ENCODE data around the gene IFNK. TPM values are rescaled to one million over a fixed set of nuclear protein-coding genes. Genes with fewer than 3 reads are reported as not detected.

IFNK gene
- total RNA-seq, 4 donors from 2014 or later: not detected

- Histone ChIP-seq H3K4me3 (no peak overlapping the region), H3K9me3 (no peaks in the 10 kb centered on the region), H3K27me3 (no peaks in the 10 kb centered on the region), H3K36me3 (no peaks in the 10 kb centered on the region), H3K4me1 (no peaks in the 10 kb centered on the region), H3K27ac (no peak overlapping the region)
- DNase-seq: no peak
- TF ChIP-seq CTCF (IDR thresholded peaks at IDR 0.05) (no peak), POLR2A (IDR thresholded peaks at IDR 0.05) (no peak)
- intact Hi-C loops (cut with DNase I; ENCODE audit: low total_unique reads): no loop called here
Measured at GRCh38 chr9:27560457-27560856, 36.4 kb downstream of the IFNK start.

- intact Hi-C loops (cut with DNase I; ENCODE audit: low total_unique reads): no loop called here
- no peaks in the 10 kb centered on the region for H3K36me3 ChIP-seq
- no peak for TF ChIP-seq POLR2A (IDR thresholded peaks at IDR 0.05)
- TF ChIP-seq CTCF (IDR thresholded peaks at IDR 0.05): no peak
Measured at GRCh38 chr9:27561685-27562084, 37.6 kb downstream of the IFNK start.

GRCh38 chr9:27563738-27564430 is 39.8 kb downstream of the IFNK start:
- Histone ChIP-seq H3K27ac (peak overlapping the region in 1 of 2 donors; percentile 4), H3K36me3 (no peaks in the 10 kb centered on the region)

More at GRCh38 chr9:27561685-27562084, 37.6 kb downstream of the IFNK start:
- no peak overlapping the region for H3K27ac ChIP-seq
- no peaks in the 10 kb centered on the region for H3K27me3 ChIP-seq
- no peak overlapping the region for H3K4me3 ChIP-seq
- H3K4me1 ChIP-seq: no peaks in the 10 kb centered on the region
- no peak for DNase-seq
- no peaks in the 10 kb centered on the region for H3K9me3 ChIP-seq

GRCh38 chr9:27564670-27565069 is 40.6 kb downstream of the IFNK start:
- TF ChIP-seq CTCF (IDR thresholded peaks at IDR 0.05) (no peak), POLR2A (IDR thresholded peaks at IDR 0.05) (no peak)
- no peak for DNase-seq
- no peaks in the 10 kb centered on the region for H3K36me3 ChIP-seq
- no peak overlapping the region for H3K27ac ChIP-seq
- H3K9me3 ChIP-seq: no peaks in the 10 kb centered on the region
- no peaks in the 10 kb centered on the region for H3K27me3 ChIP-seq
- no peaks in the 10 kb centered on the region for H3K4me1 ChIP-seq
- no peak overlapping the region for H3K4me3 ChIP-seq
- intact Hi-C loops (cut with DNase I; ENCODE audit: low total_unique reads): no loop called here

More at GRCh38 chr9:27563738-27564430, 39.8 kb downstream of the IFNK start:
- TF ChIP-seq CTCF (IDR thresholded peaks at IDR 0.05): no peak
- TF ChIP-seq POLR2A (IDR thresholded peaks at IDR 0.05): no peak
- H3K4me1 ChIP-seq: no peaks in the 10 kb centered on the region
- H3K27me3 ChIP-seq: no peaks in the 10 kb centered on the region
- no peak for DNase-seq
- intact Hi-C loops (cut with DNase I; ENCODE audit: low total_unique reads): no loop called here
- H3K4me3 ChIP-seq: no peak overlapping the region
- H3K9me3 ChIP-seq: no peaks in the 10 kb centered on the region

GRCh38 chr9:27565696-27566095 is 41.6 kb downstream of the IFNK start:
- peak overlapping the region in 1 of 2 donors; percentile 0 for H3K27ac ChIP-seq
- intact Hi-C loops (cut with DNase I; ENCODE audit: low total_unique reads): no loop called here

More at GRCh38 chr9:27565696-27566095, 41.6 kb downstream of the IFNK start:
- no peaks in the 10 kb centered on the region for H3K4me1 ChIP-seq
- H3K9me3 ChIP-seq: no peaks in the 10 kb centered on the region
- H3K36me3 ChIP-seq: no peaks in the 10 kb centered on the region
- H3K27me3 ChIP-seq: no peaks in the 10 kb centered on the region
- no peak overlapping the region for H3K4me3 ChIP-seq
- no peak for DNase-seq
- TF ChIP-seq CTCF (IDR thresholded peaks at IDR 0.05) (no peak), POLR2A (IDR thresholded peaks at IDR 0.05) (no peak)

All from uterus (tissue), 4 donors.